CD4-positive, CD25-positive, alpha-beta regulatory T cell (primary cell): ENCODE results near the gene MYBPC2. TPM values are rescaled to one million over a fixed set of nuclear protein-coding genes. Genes with fewer than 3 reads are reported as not detected.

Source experiments
- ATAC-seq, 2 donors: fragments of 150-1000 bp; cut with Tn5 transposase; one replicate each; pipeline ENCODE4 v1.10.0; 2021; ENCODE audit warnings: low read depth in 2 of 2, moderate number of reproducible peaks in 2 of 2, moderate library complexity in 1 of 2
- DNase-seq, 3 donors: peaks; one replicate each; pipeline versions ENCODE4 v3.0.0 to v3.0.0-alpha.2; 2012 to 2022; ENCODE audit warnings: mixed read lengths in 1 of 3
- H3K27ac ChIP-seq: one replicate; pipeline ENCODE4 v1.7.0; 2013; ENCODE audit warnings: mild to moderate bottlenecking, low read length; ENCODE audit not compliant: insufficient read depth, poor library complexity, severe bottlenecking
- H3K27me3 ChIP-seq: one replicate; pipeline ENCODE4 v1.7.0; 2013; ENCODE audit warnings: low read length; ENCODE audit not compliant: control insufficient read depth, insufficient read depth
- H3K36me3 ChIP-seq: one replicate; pipeline ENCODE4 v1.7.0; 2013; ENCODE audit warnings: mild to moderate bottlenecking, low read length, moderate library complexity; ENCODE audit not compliant: control insufficient read depth, insufficient read depth
- H3K4me1 ChIP-seq: 2 replicates; pipeline ENCODE4 v1.7.0; 2013; ENCODE audit warnings: mild to moderate bottlenecking, low read length; ENCODE audit not compliant: insufficient read depth, control insufficient read depth, poor library complexity, severe bottlenecking
- H3K4me3 ChIP-seq: one replicate; pipeline ENCODE4 v1.7.0; 2013; ENCODE audit warnings: low read depth, mild to moderate bottlenecking, low read length, moderate library complexity
- H3K9me3 ChIP-seq, 2 experiments: 1 replicate in 1 of 2; 2 replicates in 1 of 2; pipeline ENCODE4 v1.7.0; 2013; ENCODE audit warnings: low read length in 2 of 2, mild to moderate bottlenecking in 1 of 2, moderate library complexity in 1 of 2; ENCODE audit not compliant: control insufficient read depth in 2 of 2
- H3K27ac Mint-ChIP-seq, 3 donors: one replicate each; pipeline ENCODE4 v1.8.0; 2020 to 2022; ENCODE audit warnings: mild to moderate bottlenecking in 3 of 3, mixed read lengths in 3 of 3, moderate library complexity in 2 of 3
- H3K27me3 Mint-ChIP-seq: one replicate; pipeline ENCODE4 v1.8.0; 2022; ENCODE audit warnings: mild to moderate bottlenecking, mixed read lengths
- H3K36me3 Mint-ChIP-seq: one replicate; pipeline ENCODE4 v1.8.0; 2020; ENCODE audit warnings: mixed read lengths
- H3K4me1 Mint-ChIP-seq, 4 donors: one replicate each; pipeline ENCODE4 v1.8.0; 2020 to 2022; ENCODE audit warnings: mixed read lengths in 4 of 4, mild to moderate bottlenecking in 1 of 4
- H3K4me3 Mint-ChIP-seq, 4 donors: one replicate each; pipeline ENCODE4 v1.8.0; 2020 to 2022; ENCODE audit warnings: mild to moderate bottlenecking in 4 of 4, mixed read lengths in 4 of 4, moderate library complexity in 3 of 4
- H3K9me3 Mint-ChIP-seq, 7 donors: one replicate each; pipeline ENCODE4 v1.8.0; 2020 to 2022; ENCODE audit warnings: mixed read lengths in 7 of 7, mild to moderate bottlenecking in 3 of 7, moderate library complexity in 2 of 7
- polyA plus RNA-seq, 4 donors: library from polyadenylated mRNA; unstranded; fragments of 300-500 nt; fragmentation: Illumina TruSeq; gene quantifications; one replicate each; pipeline ENCODE4 v1.2.3, GENCODE V29; 2021
- total RNA-seq: library from RNA; stranded (reverse); gene quantifications from one replicate; pipeline ENCODE4 v1.2.3, GENCODE V29; 2022

The MYBPC2 gene
- total and polyA plus RNA-seq, 5 donors from 2014 or later = 0.23 to 0.49 TPM; not detected in 3

DNA sequence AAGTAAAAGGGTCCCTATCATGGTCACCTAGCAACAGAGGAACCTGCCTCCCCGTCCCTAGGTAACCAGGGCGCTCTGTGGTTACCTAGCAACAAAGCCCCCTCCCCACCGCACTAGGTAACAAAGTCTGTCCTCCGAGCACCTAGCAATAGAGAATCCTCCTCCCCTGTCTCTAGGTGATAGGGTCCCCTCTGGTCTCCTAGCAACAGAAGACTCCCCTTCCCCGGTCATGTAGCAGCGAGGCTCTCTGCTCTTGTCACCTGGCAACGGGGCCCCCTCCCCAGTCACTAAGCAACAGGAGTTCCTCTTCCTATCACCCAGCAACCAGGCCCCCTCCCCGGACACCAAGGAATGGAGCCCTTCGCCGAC lies 78.0 kb downstream of the MYBPC2 start:
- Mint-ChIP-seq H3K4me1 (peaks cover 0 to 27% (median 8%) of the 10 kb centered on the region in 4 donors), H3K4me3 (peak overlapping the region; percentile 31 to 99 (median 93)), H3K27ac (peak overlapping the region; percentile 79 to 99 (median 98)), H3K36me3 (peaks cover under 1% of the 10 kb centered on the region), H3K9me3 (peaks cover 0 to 2% (median 0%) of the 10 kb centered on the region in 7 donors), H3K27me3 (peaks cover 8% of the 10 kb centered on the region)
- Histone ChIP-seq H3K9me3 (no peaks in the 10 kb centered on the region), H3K27ac (peak overlapping the region; percentile 94), H3K4me3 (peak overlapping the region; percentile 73), H3K27me3 (no peaks in the 10 kb centered on the region), H3K36me3 (no peaks in the 10 kb centered on the region), H3K4me1 (peaks cover 16% of the 10 kb centered on the region)
- DNase-seq = no peak
- ATAC-seq = no peak

DNA sequence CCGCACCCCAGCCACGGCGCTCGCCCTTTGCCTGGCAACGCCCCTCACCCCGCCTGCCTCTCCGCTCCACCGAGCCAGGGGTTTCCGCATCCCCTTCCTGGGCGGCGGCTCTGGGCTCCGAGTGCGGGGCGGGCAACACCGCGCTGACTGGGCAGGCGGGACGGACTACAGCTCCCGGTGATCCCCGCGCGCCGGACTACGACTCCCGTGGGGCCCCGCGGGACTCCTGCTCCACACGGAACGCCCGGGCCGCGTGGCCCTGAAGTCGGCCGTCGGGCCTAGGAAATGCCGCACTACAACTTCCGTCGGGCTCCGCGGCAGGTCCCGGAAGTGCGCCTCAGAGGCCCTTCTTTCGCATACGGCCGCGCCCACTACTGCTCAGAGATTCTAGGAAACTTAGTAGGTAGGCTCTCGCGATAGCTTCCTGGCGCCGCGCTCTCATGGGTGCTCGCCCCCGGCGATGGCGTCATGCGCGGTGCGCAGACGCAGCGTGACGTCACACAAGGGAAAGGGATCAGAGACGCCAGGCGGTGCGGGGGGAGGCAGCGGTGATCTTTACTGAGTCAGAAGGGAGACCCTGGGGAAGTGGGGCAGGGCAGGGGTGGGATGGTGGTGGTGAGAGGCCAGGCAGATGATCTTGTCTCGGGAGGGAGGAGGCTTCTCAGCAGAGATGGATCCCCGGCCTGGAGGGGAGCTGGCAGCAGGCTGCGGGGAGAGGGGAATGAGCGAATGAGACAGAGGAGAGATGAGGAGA lies 78.6 kb downstream of the MYBPC2 start, which contains the start of gene JOSD2:
JOSD2 (minus strand) TSS at position 123 of the 754 bp plus-strand sequence. CDS start 760 bp downstream, outside the sequence.
- H3K27ac Mint-ChIP-seq = peak within 1 kb of the TSS; percentile 98 to 100 (median 99)
- ATAC-seq (peak; percentile 94 to 95), DNase-seq (peak; percentile 94 to 100 (median 97))
- H3K4me1 Mint-ChIP-seq = peaks cover 0 to 27% (median 8%) of the 10 kb centered on the region in 4 donors
- peaks cover 14% of the 10 kb centered on the region for H3K27me3 Mint-ChIP-seq
- Histone ChIP-seq H3K4me1 (peaks cover 16% of the 10 kb centered on the region), H3K36me3 (no peaks in the 10 kb centered on the region), H3K27ac (peak within 1 kb of the TSS; percentile 94), H3K4me3 (peak within 1 kb of the TSS; percentile 73), H3K27me3 (no peaks in the 10 kb centered on the region), H3K9me3 (no peaks in the 10 kb centered on the region)
- H3K36me3 Mint-ChIP-seq = no peaks in the 10 kb centered on the region
- H3K9me3 Mint-ChIP-seq = peaks cover 0 to 2% (median 0%) of the 10 kb centered on the region in 7 donors
- peak within 1 kb of the TSS; percentile 31 to 99 (median 93) for H3K4me3 Mint-ChIP-seq

DNA sequence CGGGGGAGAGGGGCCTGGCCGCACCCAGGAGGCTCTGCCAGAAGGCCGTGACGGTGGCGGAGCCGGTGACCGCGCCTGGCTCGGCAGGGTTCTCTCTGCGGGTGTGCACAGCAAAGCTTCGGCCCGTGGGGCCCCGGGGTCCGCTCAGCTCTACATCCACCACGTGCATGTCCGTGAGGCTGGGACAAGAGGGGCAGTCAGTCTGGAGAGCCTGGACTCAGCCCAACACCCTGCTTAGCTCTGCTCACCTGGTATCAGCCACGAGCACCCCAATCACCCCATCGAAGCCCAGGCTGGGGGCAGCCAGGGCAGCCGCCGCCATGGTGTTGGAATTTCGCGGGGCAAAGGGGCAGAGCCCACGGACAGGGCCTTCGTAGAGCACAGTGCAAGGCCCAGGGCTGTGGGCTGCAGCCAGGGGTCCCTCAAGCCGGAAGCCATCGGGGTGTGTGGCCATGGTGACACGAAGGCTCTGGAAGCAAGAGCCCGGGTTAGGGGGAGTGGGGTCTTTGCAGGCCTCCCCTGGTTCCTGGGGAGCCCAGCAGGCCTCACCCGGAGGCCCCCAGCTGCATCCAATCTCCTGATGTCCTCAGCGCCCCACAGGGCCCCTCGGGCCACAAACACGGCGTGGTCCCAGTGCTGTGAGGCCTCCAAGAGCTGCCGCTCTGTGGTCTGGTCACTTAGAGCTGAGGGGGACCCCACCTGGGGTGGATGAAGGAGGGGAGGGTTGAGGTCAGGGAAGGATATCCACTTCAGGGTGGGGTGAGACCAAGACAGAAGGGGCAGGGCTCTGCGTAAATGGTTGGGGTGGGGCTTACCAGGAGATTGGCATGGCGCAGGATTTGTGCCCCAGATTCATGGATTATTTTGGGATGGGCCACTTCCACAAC lies 79.7 kb downstream of the MYBPC2 start:
- Mint-ChIP-seq H3K4me3 (peak overlapping the region in 1 of 4 donors; percentile 1), H3K9me3 (peaks cover 0 to 2% (median 0%) of the 10 kb centered on the region in 7 donors), H3K4me1 (peaks cover 0 to 27% (median 8%) of the 10 kb centered on the region in 4 donors), H3K27me3 (peaks cover 14% of the 10 kb centered on the region), H3K27ac (peak overlapping the region in 1 of 3 donors; percentile 98), H3K36me3 (no peaks in the 10 kb centered on the region)
- ATAC-seq = no peak
- Histone ChIP-seq H3K27ac (peak overlapping the region; percentile 94), H3K36me3 (no peaks in the 10 kb centered on the region), H3K4me1 (peaks cover 16% of the 10 kb centered on the region), H3K27me3 (no peaks in the 10 kb centered on the region), H3K9me3 (no peaks in the 10 kb centered on the region), H3K4me3 (no peak overlapping the region)
- DNase-seq = no peak

DNA sequence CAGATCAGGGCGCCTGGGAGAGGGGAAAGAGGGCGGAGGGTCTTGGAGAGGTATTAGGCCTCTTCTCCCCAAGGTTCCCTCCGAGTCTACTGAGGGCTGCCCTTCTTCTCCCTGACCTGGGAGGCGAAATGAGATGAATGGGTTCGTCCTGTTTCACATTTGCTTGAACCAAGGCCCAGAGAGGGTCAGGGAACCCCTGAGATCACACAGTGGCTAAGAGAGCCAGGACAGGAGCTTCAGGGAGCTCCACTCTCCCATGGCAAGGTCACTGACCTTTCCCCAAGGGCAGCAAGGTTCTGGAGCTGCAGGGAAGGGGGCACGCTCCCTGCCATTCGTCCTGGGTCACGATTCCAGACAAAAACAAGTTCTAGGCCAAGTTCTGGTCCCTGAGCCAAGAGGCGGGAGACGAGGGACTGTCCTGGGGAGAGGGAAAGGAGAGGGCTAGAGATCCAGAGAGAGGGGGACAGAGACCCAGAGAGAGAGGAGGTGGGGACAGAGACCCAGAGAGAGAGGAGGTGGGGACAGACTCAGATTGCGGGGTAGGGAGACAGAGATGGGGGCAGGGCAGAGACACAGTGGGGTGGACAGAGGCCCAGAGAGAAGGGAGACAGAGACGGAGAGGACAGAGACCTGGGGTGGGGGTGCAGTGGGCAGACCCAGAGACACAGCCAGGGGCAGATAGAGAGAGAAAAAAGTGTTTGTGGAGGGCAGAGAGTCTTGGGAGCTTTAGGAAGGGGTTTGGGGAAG lies 80.5 kb downstream of the MYBPC2 start:
- Histone ChIP-seq H3K4me3 (no peak overlapping the region), H3K9me3 (no peaks in the 10 kb centered on the region), H3K27ac (no peak overlapping the region), H3K36me3 (no peaks in the 10 kb centered on the region), H3K27me3 (no peaks in the 10 kb centered on the region), H3K4me1 (peaks cover 16% of the 10 kb centered on the region)
- no peak for DNase-seq
- Mint-ChIP-seq H3K4me3 (peak overlapping the region in 3 of 4 donors; percentile 1 to 68 (median 43)), H3K9me3 (peaks cover 0 to 2% (median 0%) of the 10 kb centered on the region in 7 donors), H3K27ac (peak overlapping the region in 2 of 3 donors; percentile 64 to 80), H3K27me3 (peaks cover 14% of the 10 kb centered on the region), H3K36me3 (no peaks in the 10 kb centered on the region), H3K4me1 (peaks cover 0 to 27% (median 8%) of the 10 kb centered on the region in 4 donors)
- no peak for ATAC-seq

DNA sequence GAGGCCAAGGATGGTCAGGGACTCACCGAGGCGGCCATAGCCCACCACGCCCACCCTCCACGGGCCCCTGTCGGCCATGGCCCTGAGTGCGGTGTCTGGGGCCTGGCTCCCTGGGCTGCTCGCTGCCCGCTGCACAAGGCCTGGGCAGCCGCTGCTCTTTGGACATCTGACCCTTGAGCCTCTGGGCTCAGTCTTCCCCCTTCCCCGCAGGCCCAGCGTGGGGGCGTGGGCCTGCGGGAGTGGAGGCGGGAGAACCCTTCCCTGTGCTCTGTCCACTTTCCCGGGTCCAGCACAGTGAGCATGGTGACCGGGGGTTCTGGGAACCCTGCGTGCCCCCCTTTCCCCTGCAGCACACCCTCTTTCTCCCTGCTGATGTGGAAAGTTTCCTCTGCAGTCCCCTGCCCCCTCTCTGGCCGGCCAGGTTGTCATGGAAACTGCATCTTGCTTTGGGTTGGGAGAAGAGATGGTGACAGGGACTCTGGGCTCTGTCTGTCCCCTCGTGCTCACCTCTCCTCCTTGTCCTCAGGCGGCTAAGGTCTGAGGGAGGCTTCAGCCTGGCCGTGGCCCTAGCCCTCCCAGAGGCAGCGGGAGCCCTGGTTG lies 81.2 kb downstream of the MYBPC2 start, which contains the start of gene ASPDH:
ASPDH (minus strand) TSS at position 168 of the 600 bp plus-strand sequence; CDS start at position 78, 90 bp downstream.
- no peaks in the 10 kb centered on the region for H3K36me3 Mint-ChIP-seq
- H3K27ac Mint-ChIP-seq = peak within 1 kb of the TSS in 2 of 3 donors; percentile 64 to 80
- ATAC-seq = no peak
- Histone ChIP-seq H3K4me3 (no peak within 1 kb of the TSS), H3K27me3 (no peaks in the 10 kb centered on the region), H3K9me3 (no peaks in the 10 kb centered on the region), H3K36me3 (no peaks in the 10 kb centered on the region), H3K4me1 (peaks cover 16% of the 10 kb centered on the region), H3K27ac (no peak within 1 kb of the TSS)
- no peak for DNase-seq
- H3K4me1 Mint-ChIP-seq = peaks cover 0 to 25% (median 8%) of the 10 kb centered on the region in 4 donors
- H3K4me3 Mint-ChIP-seq = peak within 1 kb of the TSS in 3 of 4 donors; percentile 41 to 68 (median 43)
- peaks cover 14% of the 10 kb centered on the region for H3K27me3 Mint-ChIP-seq
- H3K9me3 Mint-ChIP-seq = peaks cover 0 to 2% (median 0%) of the 10 kb centered on the region in 7 donors

DNA sequence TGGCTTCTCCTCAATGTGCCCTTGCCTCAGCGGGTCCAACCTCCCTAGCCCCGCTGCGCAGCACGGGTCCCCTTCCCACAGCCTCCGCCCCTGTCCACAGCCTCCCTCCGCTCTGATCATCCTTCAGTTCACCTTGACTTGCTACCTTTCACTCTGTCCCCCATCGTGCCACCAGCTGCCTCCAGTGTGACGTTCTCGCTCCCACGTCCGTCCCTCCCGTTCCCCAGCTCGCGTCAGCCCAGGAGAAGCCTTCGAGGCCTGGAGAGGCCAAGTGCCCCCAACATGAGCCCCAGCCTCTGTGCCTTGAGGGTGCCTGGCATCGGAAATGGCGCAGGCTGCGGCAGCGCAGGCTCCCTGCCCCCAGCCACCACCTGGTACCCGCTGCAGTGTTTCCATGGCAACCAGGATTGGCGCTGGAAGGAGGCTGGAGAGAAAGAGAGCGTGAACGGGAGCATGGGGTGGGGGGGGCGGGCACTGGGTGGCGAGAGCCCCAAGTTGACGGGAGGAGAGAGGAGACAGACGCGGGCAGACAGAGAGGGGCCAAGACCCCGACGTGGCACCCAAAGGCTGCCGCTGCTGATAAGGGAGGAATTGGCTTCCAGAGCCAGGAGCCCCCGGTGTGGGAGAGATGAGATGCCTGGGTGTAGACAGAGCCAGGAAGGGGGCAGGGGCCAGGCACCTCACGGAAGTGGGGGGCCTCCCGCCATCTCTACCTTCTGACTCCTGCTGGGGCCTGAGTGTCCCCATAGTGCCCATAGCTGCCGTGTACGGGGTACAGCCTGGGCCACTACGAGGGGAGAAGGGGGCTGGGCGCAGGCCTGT lies 81.9 kb downstream of the MYBPC2 start:
- ATAC-seq (no peak), DNase-seq (no peak)
- no peaks in the 10 kb centered on the region for H3K36me3 Mint-ChIP-seq
- Histone ChIP-seq H3K36me3 (no peaks in the 10 kb centered on the region), H3K27me3 (no peaks in the 10 kb centered on the region), H3K4me3 (no peak overlapping the region), H3K9me3 (no peaks in the 10 kb centered on the region), H3K27ac (no peak overlapping the region), H3K4me1 (peaks cover 16% of the 10 kb centered on the region)
- H3K4me3 Mint-ChIP-seq = peak overlapping the region in 1 of 4 donors; percentile 41
- peak overlapping the region in 1 of 3 donors; percentile 25 for H3K27ac Mint-ChIP-seq
- H3K9me3 Mint-ChIP-seq = peaks cover 0 to 2% (median 0%) of the 10 kb centered on the region in 7 donors
- H3K27me3 Mint-ChIP-seq = peaks cover 14% of the 10 kb centered on the region
- H3K4me1 Mint-ChIP-seq = peaks cover 0 to 21% (median 8%) of the 10 kb centered on the region in 4 donors
